HG03045 (cell line): Measurements from ENCODE around the gene PCYOX1L.
A peak's percentile ranks its signal among the peaks of the same experiment; 100 is the strongest.

Source experiments
- ATAC-seq: cut with Tn5 transposase; IDR thresholded peaks from one replicate; pipeline ENCODE4 v1.9.1; 2021; ENCODE audit warnings: mild to moderate bottlenecking, moderate library complexity; ENCODE audit not compliant: unreplicated experiment

Gene PCYOX1L

GRCh38 chr5:149366169-149366729, 8.4 kb downstream of the PCYOX1L start:
- no peak for ATAC-seq

- peak; percentile 56 for ATAC-seq
Measured at GRCh38 chr5:149367249-149367971, 9.6 kb downstream of the PCYOX1L start.

- ATAC-seq, result no peak
Measured at GRCh38 chr5:149367972-149368645, 10.3 kb downstream of the PCYOX1L start.

- ATAC-seq, result no peak
Measured at GRCh38 chr5:149370878-149371277, 13.0 kb downstream of the PCYOX1L start.

- ATAC-seq, result peak; percentile 85
Measured at GRCh38 chr5:149371296-149371962, 13.6 kb downstream of the PCYOX1L start.

- ATAC-seq, result no peak
Measured at GRCh38 chr5:149372076-149372795, 14.4 kb downstream of the PCYOX1L start.

GRCh38 chr5:149372932-149373331, 15.1 kb downstream of the PCYOX1L start:
- no peak for ATAC-seq

- no peak for ATAC-seq
Measured at GRCh38 chr5:149374303-149374702, 16.5 kb downstream of the PCYOX1L start.

- ATAC-seq, result no peak
Measured at GRCh38 chr5:149374801-149375200, 17.0 kb downstream of the PCYOX1L start.

- ATAC-seq, result no peak
Measured at GRCh38 chr5:149375434-149375833, 17.6 kb downstream of the PCYOX1L start.

GRCh38 chr5:149376104-149376503, 18.3 kb downstream of the PCYOX1L start:
- ATAC-seq, result no peak

- ATAC-seq, result no peak
Measured at GRCh38 chr5:149376711-149377447, 19.0 kb downstream of the PCYOX1L start.

- ATAC-seq, result no peak
Measured at GRCh38 chr5:149378241-149378820, 20.5 kb downstream of the PCYOX1L start.

GRCh38 chr5:149379177-149379761, 21.4 kb downstream of the PCYOX1L start, which contains the start of gene IL17B:
IL17B (minus strand) TSS chr5:149379292; CDS start chr5:149379225, 67 bp downstream.
- ATAC-seq, result no peak

GRCh38 chr5:149379818-149380374, 22.1 kb downstream of the PCYOX1L start:
- no peak for ATAC-seq

- ATAC-seq, result no peak
Measured at GRCh38 chr5:149380466-149381121, 22.7 kb downstream of the PCYOX1L start.

- ATAC-seq, result no peak
Measured at GRCh38 chr5:149381261-149381985, 23.6 kb downstream of the PCYOX1L start.

GRCh38 chr5:149381986-149382338, 24.1 kb downstream of the PCYOX1L start:
- peak; percentile 71 for ATAC-seq
